GM10847 (cell line): ENCODE measurements around the gene EML2.

Experiments
- POLR2A ChIP-seq: IDR thresholded peaks from 2 replicates; pipeline ENCODE4 v1.6.1; 2011; ENCODE audit not compliant: insufficient read length; ENCODE audit errors: extremely low read depth

The EML2 gene, protein sequence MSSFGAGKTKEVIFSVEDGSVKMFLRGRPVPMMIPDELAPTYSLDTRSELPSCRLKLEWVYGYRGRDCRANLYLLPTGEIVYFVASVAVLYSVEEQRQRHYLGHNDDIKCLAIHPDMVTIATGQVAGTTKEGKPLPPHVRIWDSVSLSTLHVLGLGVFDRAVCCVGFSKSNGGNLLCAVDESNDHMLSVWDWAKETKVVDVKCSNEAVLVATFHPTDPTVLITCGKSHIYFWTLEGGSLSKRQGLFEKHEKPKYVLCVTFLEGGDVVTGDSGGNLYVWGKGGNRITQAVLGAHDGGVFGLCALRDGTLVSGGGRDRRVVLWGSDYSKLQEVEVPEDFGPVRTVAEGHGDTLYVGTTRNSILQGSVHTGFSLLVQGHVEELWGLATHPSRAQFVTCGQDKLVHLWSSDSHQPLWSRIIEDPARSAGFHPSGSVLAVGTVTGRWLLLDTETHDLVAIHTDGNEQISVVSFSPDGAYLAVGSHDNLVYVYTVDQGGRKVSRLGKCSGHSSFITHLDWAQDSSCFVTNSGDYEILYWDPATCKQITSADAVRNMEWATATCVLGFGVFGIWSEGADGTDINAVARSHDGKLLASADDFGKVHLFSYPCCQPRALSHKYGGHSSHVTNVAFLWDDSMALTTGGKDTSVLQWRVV

GRCh38 chr19:45638930-45639729, at the start of gene EML2:
TSS of gene EML2 (minus strand) at chr19:45639397. CDS start at chr19:45639376, 21 bp downstream.
- TF ChIP-seq POLR2A = no peak

DNA sequence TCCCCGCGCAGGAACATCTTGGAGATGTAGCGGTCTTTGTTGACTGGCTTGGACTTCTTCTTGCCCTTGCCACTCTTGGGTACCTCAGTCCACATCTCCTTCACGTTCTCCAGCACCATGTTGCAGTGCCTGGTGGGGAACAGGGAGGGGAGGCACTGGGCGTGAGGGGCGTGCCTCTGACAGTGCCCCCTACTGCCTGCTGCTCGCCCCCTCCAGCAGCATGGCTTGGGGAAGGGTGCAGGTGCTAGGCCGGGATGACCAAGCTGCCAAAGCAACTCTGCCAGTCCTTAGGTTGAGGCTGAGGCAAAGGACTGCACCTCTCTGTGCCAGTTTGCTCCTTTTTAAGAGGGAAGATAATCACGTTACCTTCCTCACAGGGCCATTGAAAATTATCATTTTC, 48.4 kb upstream of the EML2 start:
- TF ChIP-seq POLR2A = no peak

DNA sequence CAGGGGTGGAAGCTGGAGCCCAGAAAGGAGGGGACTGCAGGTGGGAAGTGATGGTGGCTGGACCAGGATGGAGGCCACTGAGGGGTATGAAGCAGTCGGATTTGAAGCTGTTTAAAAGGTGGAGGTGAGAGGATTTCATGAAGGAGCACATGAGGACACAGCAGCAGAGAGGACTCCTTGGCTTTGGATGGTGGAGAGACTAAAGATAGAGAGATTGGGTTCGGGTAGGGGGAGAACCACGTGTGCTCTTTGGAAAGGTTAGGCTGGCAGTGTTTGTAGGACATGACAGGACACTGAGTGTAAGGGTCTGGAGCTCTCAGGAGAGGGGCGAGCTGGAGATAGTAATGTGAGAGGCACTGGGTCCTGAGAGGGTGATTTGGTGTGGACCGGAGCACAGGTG, 43.7 kb upstream of the EML2 start:
- no peak for TF ChIP-seq POLR2A

DNA sequence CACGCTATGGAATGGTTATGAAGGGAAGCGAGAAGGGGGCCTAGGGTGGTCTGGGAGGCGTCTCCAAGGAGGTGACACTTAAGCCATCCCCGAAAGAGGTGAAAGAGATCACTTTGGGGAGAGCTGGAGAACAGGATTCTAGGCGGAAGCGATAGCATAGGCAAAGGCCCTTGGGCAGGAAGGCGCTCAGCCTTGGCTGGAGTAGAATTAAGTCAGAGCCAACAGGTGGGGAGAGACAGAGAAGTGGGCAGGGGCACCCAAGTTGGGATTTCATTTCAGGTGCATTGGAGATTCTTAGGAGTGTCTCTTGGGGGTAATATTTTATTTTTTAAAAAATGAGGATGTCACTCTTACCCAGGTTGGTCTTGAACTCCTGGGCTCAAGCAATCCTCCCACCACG, 42.9 kb upstream of the EML2 start:
- no peak for TF ChIP-seq POLR2A

DNA sequence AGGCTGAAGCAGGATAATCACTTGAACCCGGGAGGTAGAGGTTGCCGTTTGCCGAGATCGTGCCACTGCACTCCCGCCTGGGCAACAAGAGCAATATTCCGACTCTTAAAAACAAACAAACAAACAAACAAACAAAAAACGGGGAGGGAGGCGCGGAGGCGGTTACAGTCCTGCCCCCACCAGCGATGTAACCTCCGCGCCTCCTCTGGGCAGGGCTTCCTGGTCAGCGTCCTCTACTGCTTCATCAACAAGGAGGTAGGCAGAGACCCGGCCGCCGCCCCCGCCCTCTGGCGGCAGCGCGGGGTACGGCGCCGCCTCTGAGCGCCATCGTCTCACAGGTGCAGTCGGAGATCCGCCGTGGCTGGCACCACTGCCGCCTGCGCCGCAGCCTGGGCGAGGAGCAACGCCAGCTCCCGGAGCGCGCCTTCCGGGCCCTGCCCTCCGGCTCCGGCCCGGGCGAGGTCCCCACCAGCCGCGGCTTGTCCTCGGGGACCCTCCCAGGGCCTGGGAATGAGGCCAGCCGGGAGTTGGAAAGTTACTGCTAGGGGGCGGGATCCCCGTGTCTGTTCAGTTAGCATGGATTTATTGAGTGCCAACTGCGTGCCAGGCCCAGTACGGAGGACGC, 42.3 kb upstream of the EML2 start:
- TF ChIP-seq POLR2A = no peak

- TF ChIP-seq POLR2A = no peak
These were observed 38.4 kb upstream of the EML2 start for GRCh38 chr19:45677351-45678230.

- TF ChIP-seq POLR2A = no peak
These were observed 37.7 kb upstream of the EML2 start for GRCh38 chr19:45676851-45677263.

DNA sequence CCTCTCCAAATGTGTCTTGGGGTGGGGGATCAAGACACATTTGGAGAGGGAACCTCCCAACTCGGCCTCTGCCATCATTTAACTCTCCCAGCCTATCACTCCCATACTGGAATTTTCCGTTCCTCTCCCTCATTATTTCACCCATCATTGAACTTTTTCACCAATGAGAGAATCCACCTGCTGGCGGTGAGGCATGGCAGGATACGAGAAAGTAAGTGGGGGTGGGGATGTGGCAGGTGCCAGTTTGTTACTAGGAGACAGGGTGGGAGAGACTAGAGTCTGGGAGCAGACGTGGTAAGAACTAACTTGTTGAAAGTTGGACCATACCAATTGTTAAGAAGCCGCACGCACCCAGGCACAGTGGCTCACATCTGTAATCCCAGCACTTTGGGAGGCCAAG, 35.7 kb upstream of the EML2 start:
- no peak for TF ChIP-seq POLR2A

GRCh38 chr19:45670670-45671453, 31.7 kb upstream of the EML2 start:
- TF ChIP-seq POLR2A = no peak

- no peak for TF ChIP-seq POLR2A
These were observed 29.2 kb upstream of the EML2 start for GRCh38 chr19:45668342-45668871.

GRCh38 chr19:45667620-45668341, 28.6 kb upstream of the EML2 start, which contains the start of gene GIPR:
TSS of gene GIPR (plus strand) at chr19:45668221. CDS start at chr19:45669521, 1,300 bp downstream.
- peak; percentile 70 for TF ChIP-seq POLR2A

DNA sequence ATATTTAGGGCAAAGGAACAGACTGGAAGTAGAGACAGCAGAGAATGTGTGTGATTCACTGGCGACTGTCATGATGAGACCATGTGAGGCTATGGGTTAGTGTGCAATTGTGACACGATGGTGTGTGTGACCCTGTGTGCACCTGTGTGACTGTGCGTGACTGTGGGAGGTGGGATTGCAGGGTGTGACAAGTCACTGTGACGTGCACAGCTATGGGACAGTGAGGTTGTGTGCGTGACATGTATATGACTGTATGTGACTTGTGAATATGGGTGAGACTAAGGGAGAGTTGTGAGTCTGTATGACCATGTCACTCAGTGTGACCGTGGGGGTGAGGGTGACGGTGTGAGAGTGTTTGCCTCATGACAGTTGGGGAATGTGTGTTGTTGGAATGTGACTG, 25.4 kb upstream of the EML2 start:
- no peak for TF ChIP-seq POLR2A

DNA sequence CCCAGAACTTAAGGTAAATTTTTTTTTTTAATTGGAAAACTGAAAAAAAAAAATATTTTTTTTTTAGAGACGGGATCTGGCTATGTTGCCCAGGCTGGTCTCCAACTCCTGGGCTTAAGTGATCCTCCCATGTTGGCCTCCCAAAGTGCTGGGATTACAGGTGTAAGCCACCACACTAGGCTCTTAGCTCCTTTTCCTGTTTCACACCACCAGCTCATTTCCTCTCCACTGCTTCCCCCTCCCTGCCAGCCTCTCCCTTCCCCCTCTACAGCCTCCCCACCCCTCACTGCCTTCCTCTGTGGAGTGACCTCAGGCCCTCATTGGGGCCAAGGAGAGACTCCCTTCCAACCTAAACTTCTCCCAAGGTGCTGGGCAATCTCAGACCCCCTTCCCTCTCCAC, 24.6 kb upstream of the EML2 start:
- no peak for TF ChIP-seq POLR2A
